Peyer's patch (tissue), 4 donors: ENCODE data around the gene DOK4.

ENCODE experiments used
- POLR2A ChIP-seq, 2 donors: fragments of 450-650 bp; IDR thresholded peaks; one replicate each; pipeline ENCODE4 v1.5.1; 2017; ENCODE audit warnings: antibody characterized with exemption in 2 of 2, mild to moderate bottlenecking in 2 of 2, moderate library complexity in 2 of 2
- TF ChIP-seq, protein P1 (sequence below), 6 experiments: fragments of 450-650 bp in 4 of 6; fragments of 200-600 bp in 2 of 6; sonication (generic) in 1 of 6; IDR thresholded peaks; one replicate each; pipeline ENCODE4 v1.5.1; 2017 to 2019; ENCODE audit warnings: antibody characterized with exemption in 6 of 6, mild to moderate bottlenecking in 3 of 6, moderate library complexity in 1 of 6

DNA sequence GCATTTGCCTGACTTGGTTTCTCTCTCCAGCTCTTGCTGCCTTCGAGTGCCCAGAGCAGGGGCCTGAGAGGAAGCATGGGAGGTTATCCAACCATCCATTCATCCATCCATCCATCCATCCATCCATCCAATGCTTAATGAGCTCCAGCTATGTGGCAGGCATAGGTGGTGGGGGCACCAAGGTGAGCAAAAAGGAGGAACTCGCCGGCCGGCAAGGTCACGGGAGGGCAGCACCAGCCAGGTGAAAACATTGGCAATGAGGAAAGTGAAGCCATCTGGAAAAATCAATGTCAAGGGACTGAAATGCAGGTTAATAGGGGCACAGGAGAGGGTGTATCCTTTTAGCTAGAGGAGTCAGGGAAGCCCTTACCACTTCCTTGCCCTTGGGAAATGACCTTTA lies 18.2 kb upstream of the DOK4 start:
- TF ChIP-seq, protein P1, sequence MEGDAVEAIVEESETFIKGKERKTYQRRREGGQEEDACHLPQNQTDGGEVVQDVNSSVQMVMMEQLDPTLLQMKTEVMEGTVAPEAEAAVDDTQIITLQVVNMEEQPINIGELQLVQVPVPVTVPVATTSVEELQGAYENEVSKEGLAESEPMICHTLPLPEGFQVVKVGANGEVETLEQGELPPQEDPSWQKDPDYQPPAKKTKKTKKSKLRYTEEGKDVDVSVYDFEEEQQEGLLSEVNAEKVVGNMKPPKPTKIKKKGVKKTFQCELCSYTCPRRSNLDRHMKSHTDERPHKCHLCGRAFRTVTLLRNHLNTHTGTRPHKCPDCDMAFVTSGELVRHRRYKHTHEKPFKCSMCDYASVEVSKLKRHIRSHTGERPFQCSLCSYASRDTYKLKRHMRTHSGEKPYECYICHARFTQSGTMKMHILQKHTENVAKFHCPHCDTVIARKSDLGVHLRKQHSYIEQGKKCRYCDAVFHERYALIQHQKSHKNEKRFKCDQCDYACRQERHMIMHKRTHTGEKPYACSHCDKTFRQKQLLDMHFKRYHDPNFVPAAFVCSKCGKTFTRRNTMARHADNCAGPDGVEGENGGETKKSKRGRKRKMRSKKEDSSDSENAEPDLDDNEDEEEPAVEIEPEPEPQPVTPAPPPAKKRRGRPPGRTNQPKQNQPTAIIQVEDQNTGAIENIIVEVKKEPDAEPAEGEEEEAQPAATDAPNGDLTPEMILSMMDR (IDR thresholded peaks at IDR 0.05), result no peak
- no peak for TF ChIP-seq POLR2A (IDR thresholded peaks at IDR 0.05)
